GM18867 (cell line): ENCODE measurements around the gene DNAJC4.
A peak's percentile ranks its signal among the peaks of the same experiment; 100 is the strongest.

ENCODE experiments used
- ATAC-seq: cut with Tn5 transposase; IDR thresholded peaks from one replicate; pipeline ENCODE4 v1.9.1; 2021; ENCODE audit warnings: mild to moderate bottlenecking, moderate library complexity; ENCODE audit not compliant: unreplicated experiment

Gene DNAJC4

GRCh38 chr11:64243236-64243854, 13.0 kb downstream of the DNAJC4 start:
- ATAC-seq = no peak

- ATAC-seq = no peak
Observed at GRCh38 chr11:64244107-64244506, 13.8 kb downstream of the DNAJC4 start.

- ATAC-seq = no peak
Observed at GRCh38 chr11:64244966-64245365, 14.6 kb downstream of the DNAJC4 start.

GRCh38 chr11:64245401-64245796, 15.1 kb downstream of the DNAJC4 start:
- ATAC-seq = no peak

- no peak for ATAC-seq
Observed at GRCh38 chr11:64245797-64246620, 15.7 kb downstream of the DNAJC4 start.

GRCh38 chr11:64246621-64246870, 16.2 kb downstream of the DNAJC4 start:
- ATAC-seq = peak; percentile 11

- peak; percentile 38 for ATAC-seq
Observed at GRCh38 chr11:64246871-64247728, 16.8 kb downstream of the DNAJC4 start, which contains the start of gene PPP1R14B. Gene PPP1R14B (minus strand): TSS chr11:64246943. CDS start chr11:64246673, 270 bp downstream.

GRCh38 chr11:64247729-64248531, 17.6 kb downstream of the DNAJC4 start:
- ATAC-seq = no peak

- ATAC-seq = no peak
Observed at GRCh38 chr11:64248578-64248977, 18.2 kb downstream of the DNAJC4 start.

GRCh38 chr11:64249038-64249437, 18.7 kb downstream of the DNAJC4 start:
- ATAC-seq = no peak

GRCh38 chr11:64249563-64250414, 19.4 kb downstream of the DNAJC4 start:
- ATAC-seq = no peak

- ATAC-seq = no peak
Observed at GRCh38 chr11:64250415-64251015, 20.2 kb downstream of the DNAJC4 start.

GRCh38 chr11:64251016-64251752, 20.8 kb downstream of the DNAJC4 start, which contains the start of gene PLCB3:
Gene PLCB3 (plus strand): TSS chr11:64251530. CDS start chr11:64251650, 120 bp downstream.
- peak; percentile 46 for ATAC-seq

GRCh38 chr11:64251753-64252002, 21.3 kb downstream of the DNAJC4 start:
- ATAC-seq = no peak

GRCh38 chr11:64252003-64252872, 21.9 kb downstream of the DNAJC4 start:
- ATAC-seq = no peak

GRCh38 chr11:64253043-64253442, 22.7 kb downstream of the DNAJC4 start:
- no peak for ATAC-seq

GRCh38 chr11:64253481-64253880, 23.1 kb downstream of the DNAJC4 start:
- ATAC-seq = no peak

- ATAC-seq = no peak
Observed at GRCh38 chr11:64254326-64254725, 24.0 kb downstream of the DNAJC4 start.
